Endothelial cell of umbilical vein (primary cell): ENCODE data around the gene SH3PXD2A. TPM values are rescaled to one million over a fixed set of nuclear protein-coding genes. Genes with fewer than 3 reads are reported as not detected.

Experiments
- BruUV-seq: library from RNA; stranded (reverse); fragments of 400-500 nt; replicated peaks from 2 replicates; lab custom pipeline; 2021; lab: Mats Ljungman, UMichigan
- CTCF ChIA-PET: fragments of 300-600, 350-600 bp; sonication (Branson Sonifier 250); formaldehyde crosslinking; loops from one replicate; lab custom pipeline; 2021; ENCODE audit warnings: antibody characterized with exemption, inconsistent platforms; lab: Charles Lee
- POLR2A ChIA-PET: fragments of 300-600, 350-600 bp; sonication (Branson Sonifier 250); formaldehyde crosslinking; loops from one replicate; lab custom pipeline; 2021; ENCODE audit warnings: antibody characterized with exemption, inconsistent platforms; lab: Charles Lee
- DNase-seq: peaks from one replicate; pipeline ENCODE4 v3.0.0-alpha.2; 2011; ENCODE audit warnings: low read depth, low spot score
- FAIRE-seq: peaks from 2 replicates; lab custom pipeline; 2011; peaks lifted over from hg19 to GRCh38; lab: Jason Lieb, UNC
- H2AFZ ChIP-seq: 2 replicates; pipeline ENCODE4 v1.6.0; 2012; ENCODE audit warnings: low read depth, low read length, control low read depth, inconsistent platforms
- H3K27ac ChIP-seq: 2 replicates; pipeline ENCODE4 v1.5.1; 2011; ENCODE audit warnings: low read depth, mild to moderate bottlenecking, control low read depth, low read length, moderate library complexity; ENCODE audit not compliant: insufficient read depth
- H3K27me3 ChIP-seq, 2 experiments: 2 replicates each; pipeline versions ENCODE4 v1.6.0 to v1.6.1; 2011; ENCODE audit warnings: low read length in 2 of 2, mixed read lengths in 1 of 2; ENCODE audit not compliant: control insufficient read depth in 2 of 2, insufficient read depth in 2 of 2
- H3K36me3 ChIP-seq, 2 experiments: 2 replicates in 1 of 2; 3 replicates in 1 of 2; pipeline ENCODE4 v1.5.1; 2011; ENCODE audit warnings: low read length in 2 of 2, mild to moderate bottlenecking in 1 of 2, moderate library complexity in 1 of 2; ENCODE audit not compliant: control insufficient read depth in 2 of 2, insufficient read depth in 2 of 2; ENCODE audit errors: extremely low read depth in 1 of 2
- H3K4me1 ChIP-seq: 3 replicates; pipeline ENCODE4 v1.5.1; 2011; ENCODE audit warnings: mild to moderate bottlenecking, low read length; ENCODE audit not compliant: control insufficient read depth, insufficient read depth; ENCODE audit errors: extremely low read depth
- H3K4me2 ChIP-seq: 2 replicates; pipeline ENCODE4 v1.6.1; 2011; ENCODE audit warnings: low read length, control low read depth, mixed read lengths; ENCODE audit not compliant: insufficient read depth
- H3K4me3 ChIP-seq, 3 experiments: fragments of 200-600 bp in 1 of 3; sonication (generic), shearing (Covaris generic) in 1 of 3; replicated peaks in 1 of 3; 2 replicates each; pipeline ENCODE4 v1.5.1; 2011 to 2016; ENCODE audit warnings: control low read depth in 3 of 3, low read length in 3 of 3, mild to moderate bottlenecking in 2 of 3, inconsistent platforms in 1 of 3, low read depth in 1 of 3, moderate library complexity in 1 of 3; ENCODE audit not compliant: insufficient read depth in 1 of 3
- H3K79me2 ChIP-seq: 2 replicates; pipeline ENCODE4 v1.6.0; 2012; ENCODE audit warnings: low read length, inconsistent platforms; ENCODE audit not compliant: control insufficient read depth, insufficient read depth
- H3K9ac ChIP-seq: replicated peaks from 2 replicates; pipeline ENCODE3; 2011; ENCODE audit warnings: low read length, control low read depth; ENCODE audit not compliant: insufficient read depth; ENCODE audit errors: extremely low read depth
- H3K9me1 ChIP-seq: replicated peaks from 3 replicates; pipeline ENCODE4 v1.6.0; 2011; ENCODE audit warnings: mild to moderate bottlenecking, low read length; ENCODE audit not compliant: control insufficient read depth, insufficient read depth; ENCODE audit errors: extremely low read depth
- H3K9me3 ChIP-seq: replicated peaks from 2 replicates; pipeline ENCODE4 v1.5.1; 2012; ENCODE audit warnings: low read length, inconsistent platforms; ENCODE audit not compliant: control insufficient read depth, insufficient read depth
- H4K20me1 ChIP-seq: replicated peaks from 2 replicates; pipeline ENCODE3; 2011; ENCODE audit warnings: mild to moderate bottlenecking, low read length; ENCODE audit not compliant: control insufficient read depth, insufficient read depth; ENCODE audit errors: extremely low read depth
- CTCF ChIP-seq, 2 donors: IDR thresholded peaks; 1 replicate in 1 of 2; 2 replicates in 1 of 2; pipeline ENCODE4 v1.5.1; 2011; ENCODE audit warnings: low read length in 2 of 2, mild to moderate bottlenecking in 2 of 2, moderate library complexity in 2 of 2, control low read depth in 1 of 2, inconsistent platforms in 1 of 2, low read depth in 1 of 2; ENCODE audit not compliant: insufficient read depth in 1 of 2; ENCODE audit errors: extremely low read depth in 1 of 2
- EZH2 ChIP-seq: IDR thresholded peaks from 2 replicates; pipeline ENCODE4 v1.6.1; 2012; ENCODE audit warnings: borderline replicate concordance, low read depth, mild to moderate bottlenecking, moderate library complexity, low read length, inconsistent platforms; ENCODE audit not compliant: severe bottlenecking
- FOS ChIP-seq: IDR thresholded peaks from 2 replicates; pipeline ENCODE4 v1.6.1; 2011; ENCODE audit warnings: mild to moderate bottlenecking, low read length, moderate library complexity, borderline replicate concordance; ENCODE audit not compliant: insufficient read depth
- GATA2 ChIP-seq: IDR thresholded peaks from 2 replicates; pipeline ENCODE4 v1.7.0; 2011; ENCODE audit warnings: low read depth, mild to moderate bottlenecking, moderate library complexity, mixed read lengths, low read length; ENCODE audit not compliant: insufficient read length, insufficient read depth
- JUN ChIP-seq: IDR thresholded peaks from 2 replicates; pipeline ENCODE4 v1.6.1; 2011; ENCODE audit warnings: borderline replicate concordance, low read depth; ENCODE audit not compliant: insufficient read length, insufficient read depth
- MAX ChIP-seq: IDR thresholded peaks from 2 replicates; pipeline ENCODE4 v1.6.1; 2011; ENCODE audit not compliant: insufficient read depth, insufficient read length
- MYC ChIP-seq: IDR thresholded peaks from one replicate; pipeline ENCODE4 v1.6.1; 2011; ENCODE audit warnings: mild to moderate bottlenecking, low read depth, low read length
- POLR2A ChIP-seq: IDR thresholded peaks from 2 replicates; pipeline ENCODE4 v1.6.1; 2012; ENCODE audit warnings: low read depth, mild to moderate bottlenecking, control low read depth, low read length
- POLR2AphosphoS5 ChIP-seq: IDR thresholded peaks from 2 replicates; pipeline ENCODE4 v1.6.1; 2012; ENCODE audit warnings: low read depth, mild to moderate bottlenecking, control low read depth, low read length, moderate library complexity; ENCODE audit not compliant: insufficient read depth
- dilution Hi-C: fragments of 300-500 bp; cut with MboI; formaldehyde crosslinking; loops from one replicate; pipeline ENCODE4 v1.15.0; 2019; ENCODE audit warnings: low sequenced_read_pairs; ENCODE audit not compliant: extremely low pct_ligation_motif_present
- intact Hi-C: fragments of 100-400 bp; cut with micrococcal nuclease; formaldehyde crosslinking; loops from one replicate; pipeline ENCODE4 v1.10.0; 2022
- polyA plus RNA-seq, 4 experiments: library from polyadenylated mRNA; depleted of rRNA in 3 of 4; stranded (reverse) in 3 of 4; unstranded in 1 of 4; fragments of >200 nt; gene quantifications; 2 replicates each; pipeline versions ENCODE4 v1.2.1 to v1.2.3, GENCODE V29; 2011 to 2012; ENCODE audit warnings: missing spikeins in 1 of 4
- total RNA-seq: library from RNA; stranded (reverse); gene quantifications from 2 replicates; pipeline ENCODE4 v1.2.3, GENCODE V29; 2021

The SH3PXD2A gene
- total and polyA plus RNA-seq, 2 donors (not counting 3 experiments of a cell fraction or from before 2014, with no cell fraction given): 1.4 to 5.1 TPM

- no peaks in the 10 kb centered on the region for H4K20me1 ChIP-seq
- H3K79me2 ChIP-seq: no peaks in the 10 kb centered on the region
- no peaks in the 10 kb centered on the region for H3K9me1 ChIP-seq
- dilution Hi-C loops: no loop called here
- ChIA-PET POLR2A (no interaction called here), CTCF (interaction anchor here (1.4 to 3.7 kb wide), 4 partner anchors 12 to 83 kb away, joined by 3 to 35 read pairs (median 6); no protein-coding TSS in a partner anchor)
- H3K9ac ChIP-seq: no peak overlapping the region
- intact Hi-C loops: loop anchor here (2.0 kb wide), 1 partner anchor 29 kb away; no protein-coding TSS in a partner anchor
- H3K4me2 ChIP-seq: no peak overlapping the region
- TF ChIP-seq POLR2AphosphoS5 (no peak), FOS (no peak), GATA2 (no peak), MAX (no peak), JUN (no peak), CTCF (IDR thresholded peaks at IDR 0.05; ENCODE audit: extremely low read depth in 1 of 2, insufficient read depth in 1 of 2, low read depth in 1 of 2, low read length in 2 of 2) (no peak), MYC (no peak), EZH2 (no peak), POLR2A (no peak)
- H3K4me3 ChIP-seq: no peak overlapping the region
- H3K4me1 ChIP-seq: peaks cover 20% of the 10 kb centered on the region
- no peak for DNase-seq
- H3K9me3 ChIP-seq: no peaks in the 10 kb centered on the region
- H3K36me3 ChIP-seq: no peaks in the 10 kb centered on the region
- H3K27ac ChIP-seq: no peak overlapping the region
- H2AFZ ChIP-seq: no peak overlapping the region
- BruUV-seq: no TSS peak
- no peaks in the 10 kb centered on the region for H3K27me3 ChIP-seq
- no peak for FAIRE-seq
Measured at GRCh38 chr10:103697787-103698186, 157.6 kb downstream of the SH3PXD2A start.
